NCI-H1930 (cell line): ENCODE results near the gene PDE7B.

ENCODE experiments used
- DNase-seq, 2 experiments: peaks; one replicate each; lab custom pipeline; 2025; lab: John Stamatoyannopoulos, UW

The PDE7B gene

DNA sequence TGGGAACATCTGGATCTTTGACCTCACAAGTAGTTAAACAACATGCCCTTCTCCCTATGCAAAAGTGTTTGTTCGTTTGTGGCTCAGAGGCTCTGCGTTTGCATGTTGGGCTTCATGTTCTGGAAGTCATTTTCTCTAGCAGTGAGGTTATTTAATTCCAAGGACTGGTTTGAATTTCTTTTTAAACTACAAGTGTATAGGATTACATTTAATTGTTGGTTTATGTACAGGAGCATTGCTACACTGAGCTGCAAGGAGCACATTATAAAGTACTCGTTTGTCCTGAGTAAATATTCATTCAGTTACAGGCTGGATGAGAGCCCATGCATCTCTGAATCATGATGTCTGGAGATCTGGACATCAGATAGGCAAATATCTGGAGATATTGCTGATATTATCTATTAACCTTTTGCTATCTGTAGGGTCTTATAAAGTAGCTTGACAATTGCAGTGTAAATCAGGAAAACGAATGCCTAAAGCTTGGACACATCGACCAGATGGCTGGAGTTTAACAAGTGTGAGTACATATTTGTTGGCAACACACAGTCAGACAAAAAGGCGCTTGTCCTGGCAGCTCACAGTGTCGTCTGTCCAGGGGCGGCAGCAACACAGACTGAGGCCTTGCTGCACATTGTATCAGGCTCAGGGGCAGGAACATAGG lies 84.6 kb downstream of the PDE7B start:
- no peak for DNase-seq

DNA sequence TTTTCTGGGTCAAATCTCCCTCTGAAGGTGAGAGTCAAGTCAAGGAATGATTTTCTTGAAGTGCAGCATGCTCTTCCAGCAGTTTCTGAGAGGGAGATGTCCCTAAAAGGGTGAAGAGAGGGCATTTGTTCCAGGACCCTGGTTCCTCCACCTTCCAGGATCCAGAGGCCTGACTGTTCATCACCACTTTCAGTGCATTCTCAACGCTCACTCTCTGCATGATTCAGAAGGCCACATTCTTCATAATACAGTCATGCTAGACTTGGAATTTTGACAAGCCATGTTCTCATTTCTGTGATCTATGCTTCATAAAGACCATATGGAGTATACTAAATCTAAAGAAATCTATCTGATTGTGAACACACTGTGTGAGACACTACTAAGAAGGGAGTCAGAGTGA lies 85.1 kb downstream of the PDE7B start:
- DNase-seq, result no peak

DNA sequence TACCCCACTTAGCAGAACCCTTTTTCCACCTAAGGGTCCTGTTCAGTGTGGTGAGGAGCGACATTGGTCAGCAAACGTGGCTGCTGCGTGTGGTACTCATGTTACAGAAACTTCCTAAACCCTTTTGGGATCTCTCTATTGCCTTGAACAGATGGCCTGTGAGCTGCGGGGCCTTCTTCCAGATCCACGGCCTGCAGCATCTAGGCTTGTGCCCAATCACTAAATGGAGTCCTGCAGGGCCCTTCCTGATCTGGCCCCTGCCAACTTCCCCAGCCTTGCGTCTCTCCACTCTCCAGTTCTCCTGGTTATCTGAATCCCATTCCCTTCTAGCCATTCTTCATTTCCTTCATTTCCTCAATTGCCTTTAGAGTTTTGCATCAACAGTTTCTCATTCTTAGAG lies 85.6 kb downstream of the PDE7B start:
- no peak for DNase-seq

GRCh38 chr6:135938576-135939207 lies 87.2 kb downstream of the PDE7B start:
- DNase-seq, result no peak

- DNase-seq, result no peak
Measured at GRCh38 chr6:135939208-135939591, 87.7 kb downstream of the PDE7B start.

- DNase-seq, result no peak
Measured at GRCh38 chr6:135940616-135941167, 89.2 kb downstream of the PDE7B start.

DNA sequence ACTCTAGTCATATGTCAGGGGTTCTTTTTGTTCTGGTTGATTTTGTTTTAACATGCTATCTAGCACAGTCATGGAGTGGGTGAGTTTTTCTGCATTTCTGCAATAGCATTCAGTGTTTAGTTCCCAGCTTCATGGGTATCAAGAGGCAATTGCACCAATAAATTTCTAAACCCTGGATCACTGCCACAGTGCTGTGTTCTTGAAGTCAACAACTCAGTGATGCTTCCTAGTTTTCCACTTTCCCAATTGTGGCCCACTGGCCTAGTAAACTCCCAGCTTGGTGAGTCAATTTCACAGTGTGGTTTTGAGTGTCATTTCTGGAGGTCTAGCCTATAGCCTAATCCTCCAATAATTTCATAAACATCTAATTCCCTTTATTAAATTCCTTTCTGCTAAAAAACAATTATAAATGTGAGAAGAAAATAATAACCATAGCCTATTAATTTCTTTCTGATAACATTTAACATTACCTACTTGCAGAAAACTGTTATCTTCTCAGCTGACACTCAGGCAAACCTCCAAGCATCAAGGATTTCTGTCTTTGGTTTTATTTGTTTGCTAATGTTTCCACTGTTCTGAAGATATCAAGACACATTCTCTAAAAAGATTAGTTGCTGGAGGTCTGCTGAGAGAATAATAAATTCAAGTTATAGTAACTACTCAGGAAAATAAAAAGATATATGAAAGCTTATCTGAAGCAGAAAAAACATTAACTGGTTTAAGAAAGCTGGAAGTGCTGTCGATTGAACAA lies 89.9 kb downstream of the PDE7B start:
- no peak for DNase-seq

GRCh38 chr6:135944120-135944519 lies 92.6 kb downstream of the PDE7B start:
- no peak for DNase-seq

DNA sequence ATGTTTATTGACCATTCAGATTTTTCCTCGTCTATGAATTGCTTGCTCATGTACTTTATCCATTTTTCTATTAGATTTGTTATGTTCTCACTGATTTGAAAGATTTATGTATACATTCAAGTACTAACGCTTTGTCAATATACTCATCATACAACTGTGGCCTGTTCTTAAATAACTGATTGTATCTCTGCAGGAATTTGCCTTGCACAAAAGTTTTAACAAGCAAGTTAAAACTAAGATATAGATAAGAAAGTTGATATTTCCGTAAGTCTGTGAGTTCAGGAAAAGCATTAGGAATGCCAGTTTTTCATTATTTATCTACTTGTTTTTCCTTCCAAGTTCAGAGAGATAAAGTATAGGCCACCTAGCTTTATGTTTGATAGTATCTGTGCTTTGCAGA lies 95.2 kb downstream of the PDE7B start:
- DNase-seq, result no peak

DNA sequence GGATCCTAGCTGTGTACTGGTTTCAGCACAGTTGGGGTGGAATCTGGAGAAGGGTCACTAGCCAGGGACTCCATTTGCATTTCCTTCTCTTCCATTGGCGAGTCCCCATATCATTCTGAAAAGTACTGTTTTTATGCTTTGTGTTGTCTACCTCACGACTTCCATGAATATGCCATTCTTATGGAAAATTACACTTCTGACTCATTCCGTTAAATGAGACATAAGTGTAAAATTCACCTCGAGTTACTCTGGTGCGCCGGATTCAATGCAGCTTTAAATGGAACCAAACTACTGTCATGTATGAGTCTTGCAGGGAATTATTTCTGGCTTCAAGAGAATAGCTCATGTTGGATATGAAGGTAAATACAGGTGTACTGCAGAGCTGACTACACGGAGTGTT lies 99.2 kb downstream of the PDE7B start:
- no peak for DNase-seq

DNA sequence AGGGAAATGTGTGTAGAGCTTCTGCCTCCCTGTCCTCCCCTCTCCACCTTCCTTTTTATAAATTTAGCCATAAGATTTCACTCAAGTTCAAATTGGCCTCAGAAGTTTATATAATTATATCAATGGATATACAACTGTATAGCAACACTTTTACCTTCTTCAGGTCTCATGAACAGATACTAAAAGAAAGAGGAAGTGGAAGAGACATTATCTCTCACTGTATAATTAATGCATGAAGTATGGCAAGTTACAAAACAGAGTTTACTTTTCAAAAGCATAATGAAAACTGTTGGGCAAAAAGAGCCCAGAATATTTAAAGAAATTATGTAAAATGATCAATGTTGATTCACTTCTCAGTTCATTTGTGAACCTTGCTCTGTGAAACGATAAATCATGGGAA lies 99.7 kb downstream of the PDE7B start:
- no peak for DNase-seq

- no peak for DNase-seq
Measured at GRCh38 chr6:135953818-135954217, 102.3 kb downstream of the PDE7B start.

DNA sequence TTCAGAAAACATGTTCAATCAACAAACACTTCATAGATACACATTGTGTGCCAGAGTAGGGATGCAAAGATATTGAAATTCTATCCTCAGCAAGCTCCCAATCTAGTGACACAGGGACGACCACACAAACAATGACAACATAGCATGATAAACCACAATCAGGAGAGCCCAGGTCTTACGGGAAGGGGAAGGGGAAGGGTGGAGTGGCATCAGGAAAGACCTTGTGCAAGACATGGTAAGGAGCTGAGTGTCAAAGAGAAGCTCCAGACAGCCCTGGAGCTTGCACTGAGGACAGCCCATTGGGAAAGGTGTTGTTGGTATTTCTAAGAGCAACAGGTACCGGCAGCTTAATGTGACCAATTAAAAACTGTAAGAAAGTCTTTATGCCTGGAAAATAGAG lies 103.6 kb downstream of the PDE7B start:
- DNase-seq, result no peak

GRCh38 chr6:135962731-135963130 lies 111.2 kb downstream of the PDE7B start:
- no peak for DNase-seq

DNA sequence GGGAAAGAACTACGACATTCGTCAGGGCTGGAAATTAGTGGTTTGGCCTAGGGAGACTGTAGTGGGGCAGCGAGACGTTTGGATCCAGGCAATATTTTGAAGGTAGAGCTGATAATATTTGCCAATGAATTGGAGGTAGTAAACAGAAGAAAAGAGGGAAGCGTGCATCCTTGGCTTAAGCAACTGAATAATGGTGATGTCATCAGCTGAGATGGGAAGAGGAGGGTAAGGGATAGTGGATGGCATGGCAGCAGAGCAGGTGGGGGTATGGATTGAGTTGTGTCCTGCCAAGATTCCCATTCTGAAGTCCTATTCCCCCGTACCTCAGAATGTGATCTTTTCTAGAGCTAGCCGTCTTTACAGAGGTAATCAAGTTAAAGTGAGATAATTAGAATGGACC lies 119.2 kb downstream of the PDE7B start:
- no peak for DNase-seq

DNA sequence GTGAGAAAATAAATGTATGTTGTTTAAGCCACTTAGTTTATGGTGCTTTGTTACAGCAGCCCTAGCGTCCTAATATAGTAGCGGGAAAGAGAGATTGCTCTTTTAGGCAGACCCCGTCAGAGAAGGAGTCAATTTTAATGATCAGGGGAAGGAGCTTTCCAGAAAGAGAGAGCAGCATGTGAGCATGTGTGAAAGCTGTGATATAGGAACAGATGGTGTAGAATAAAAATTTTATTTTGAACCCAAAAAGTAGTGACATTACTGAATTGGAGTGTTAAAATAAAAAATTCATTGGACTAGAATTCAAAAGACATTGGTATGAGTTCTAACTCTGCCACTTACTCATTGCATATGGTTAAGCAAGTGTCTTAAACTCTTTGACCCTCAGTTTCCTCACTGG lies 119.8 kb downstream of the PDE7B start:
- no peak for DNase-seq

DNA sequence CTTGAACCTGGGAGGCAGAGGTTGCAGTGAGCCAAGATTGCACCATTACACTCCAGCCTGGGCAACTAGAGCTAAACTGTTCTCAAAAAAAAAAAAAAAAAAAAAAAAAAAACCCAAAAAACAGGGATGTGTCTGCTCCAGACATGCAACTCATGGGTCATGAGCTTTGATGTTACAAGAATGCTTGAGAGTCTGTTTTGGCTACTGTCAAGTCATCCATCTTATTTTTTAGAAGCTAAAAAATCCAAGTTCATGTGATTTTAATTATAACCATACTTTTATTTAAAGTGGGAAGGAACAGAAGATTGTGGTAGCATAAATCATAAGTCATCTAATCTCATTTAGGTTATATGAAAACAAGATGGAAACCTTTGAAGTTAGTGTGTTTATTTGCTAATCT lies 120.6 kb downstream of the PDE7B start:
- no peak for DNase-seq

GRCh38 chr6:135972586-135972985 lies 121.1 kb downstream of the PDE7B start:
- DNase-seq, result no peak

- DNase-seq, result no peak
Measured at GRCh38 chr6:135974426-135974825, 122.9 kb downstream of the PDE7B start.

GRCh38 chr6:135976585-135976984 lies 125.1 kb downstream of the PDE7B start:
- DNase-seq, result no peak

DNA sequence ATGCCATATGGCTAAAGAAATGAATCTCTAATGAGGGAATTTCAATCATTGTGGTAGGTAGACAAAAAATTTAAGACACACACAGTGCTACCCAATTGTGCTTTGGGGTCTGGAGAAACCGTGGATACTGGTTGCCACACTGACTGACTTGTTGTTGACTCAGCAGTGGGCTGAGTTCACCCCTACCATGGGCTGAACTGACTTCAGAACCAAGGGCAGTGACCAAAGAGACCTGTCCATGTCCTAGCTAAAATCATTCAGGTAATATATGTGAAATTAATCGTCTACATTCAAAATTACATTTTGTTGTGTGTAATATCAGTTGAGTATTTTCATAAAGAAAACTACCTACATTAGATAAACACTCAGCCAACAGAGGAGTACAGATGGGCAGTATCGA lies 131.6 kb downstream of the PDE7B start:
- DNase-seq, result no peak

DNA sequence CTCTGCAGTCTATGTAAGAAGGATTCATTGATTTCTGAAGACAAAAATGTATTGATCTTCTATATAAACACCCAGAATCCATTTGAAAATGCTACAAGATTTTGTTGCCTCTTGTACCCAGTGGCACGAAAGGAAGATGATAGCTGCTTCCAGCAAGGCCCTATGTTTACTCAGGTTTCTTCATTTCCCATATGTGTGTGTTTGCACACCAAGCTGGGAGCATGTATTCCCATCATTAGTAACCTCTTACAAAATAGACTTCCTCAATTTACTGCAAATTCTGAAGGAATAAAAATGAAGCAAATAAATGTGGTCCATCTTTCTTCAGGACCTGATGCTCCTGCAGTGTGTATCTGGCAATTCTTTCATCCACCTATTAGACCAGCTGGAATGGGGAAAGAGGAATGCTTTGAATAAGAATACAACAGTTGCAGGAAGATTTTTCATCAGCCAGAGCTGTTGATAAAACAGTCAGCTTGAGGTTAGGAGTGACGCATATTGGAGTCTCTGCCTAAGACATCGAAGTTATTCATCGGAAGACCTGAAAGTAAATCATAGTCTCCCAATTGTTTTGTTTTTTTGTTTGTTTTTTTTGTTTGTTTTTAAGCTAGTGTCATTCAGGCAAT lies 132.3 kb downstream of the PDE7B start:
- no peak for DNase-seq

DNA sequence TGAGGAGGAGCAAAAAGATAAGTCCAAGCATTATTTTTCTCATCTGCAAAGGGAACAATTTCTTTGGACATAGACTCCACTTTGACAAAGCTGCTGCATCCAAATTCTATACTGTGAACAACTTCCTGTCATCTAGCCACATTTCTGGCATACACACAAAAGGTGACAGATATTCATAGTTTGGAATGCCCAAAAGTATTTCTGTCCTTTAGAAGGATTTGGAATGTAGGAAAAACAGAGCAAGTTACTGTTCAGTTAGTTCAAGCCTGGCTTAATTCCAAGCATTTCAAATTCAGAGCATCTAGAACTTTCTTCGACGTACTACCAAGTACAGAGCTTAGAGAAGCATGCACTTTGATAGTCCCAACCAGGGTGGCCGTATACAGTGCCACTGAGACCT lies 134.0 kb downstream of the PDE7B start:
- no peak for DNase-seq
